Upper lobe of left lung (tissue), 6 donors: ENCODE data around the gene BRI3. TPM values are rescaled to one million over a fixed set of nuclear protein-coding genes. Genes with fewer than 3 reads are reported as not detected.

ENCODE experiments used
- ATAC-seq, 2 donors: fragments of 200-7000 bp; cut with Tn5 transposase; one replicate each; pipeline ENCODE4 v1.9.1; 2022; ENCODE audit warnings: mild to moderate bottlenecking in 2 of 2, moderate library complexity in 2 of 2; ENCODE audit not compliant: low FRiP score in 2 of 2
- DNase-seq, 2 donors: peaks; one replicate each; pipeline ENCODE4 v3.0.0-alpha.2; 2019 to 2020
- H3K27ac ChIP-seq, 4 donors: fragments of 200-600 bp; sonication (generic); one replicate each; pipeline ENCODE4 v1.5.1; 2016 to 2019
- H3K27me3 ChIP-seq, 4 donors: fragments of 200-600 bp; sonication (generic); one replicate each; pipeline ENCODE4 v1.5.1; 2017 to 2019
- H3K36me3 ChIP-seq, 4 donors: fragments of 200-600 bp; sonication (generic); one replicate each; pipeline ENCODE4 v1.5.1; 2016 to 2019
- H3K4me1 ChIP-seq, 4 donors: fragments of 200-600 bp; sonication (generic); one replicate each; pipeline ENCODE4 v1.5.1; 2018 to 2019
- H3K4me3 ChIP-seq, 4 donors: fragments of 200-600 bp; sonication (generic); one replicate each; pipeline ENCODE4 v1.5.1; 2017 to 2019; ENCODE audit warnings: mild to moderate bottlenecking in 2 of 4, moderate library complexity in 1 of 4
- H3K9me3 ChIP-seq, 4 donors: fragments of 200-600 bp; sonication (generic); one replicate each; pipeline ENCODE4 v1.5.1; 2018 to 2019
- CTCF ChIP-seq, 6 experiments: fragments of 450-650 bp in 4 of 6; fragments of 200-600 bp in 2 of 6; sonication (generic) in 2 of 6; IDR thresholded peaks; one replicate each; pipeline ENCODE4 v1.5.1; 2016 to 2019; ENCODE audit warnings: antibody characterized with exemption in 6 of 6
- EP300 ChIP-seq, 4 donors: sonication (generic); formaldehyde crosslinking; IDR thresholded peaks; one replicate each; pipeline ENCODE4 v1.5.1; 2017; ENCODE audit warnings: antibody characterized with exemption in 4 of 4, control low read depth in 2 of 4
- POLR2A ChIP-seq, 4 donors: fragments of 450-650 bp; IDR thresholded peaks; one replicate each; pipeline ENCODE4 v1.5.1; 2016 to 2017; ENCODE audit warnings: antibody characterized with exemption in 4 of 4, mild to moderate bottlenecking in 2 of 4
- POLR2AphosphoS5 ChIP-seq, 2 donors: sonication (generic); formaldehyde crosslinking; IDR thresholded peaks; one replicate each; pipeline ENCODE4 v1.5.1; 2017; ENCODE audit warnings: antibody characterized with exemption in 2 of 2
- WGBS, 2 donors: methylation state at CpG; one replicate each; pipeline ENCODE4 v1.1.5; 2017 to 2018; 5-methylcytosine and 5-hydroxymethylcytosine counted together
- total RNA-seq, 6 donors: library from RNA; depleted of rRNA in 4 of 6; stranded (reverse); fragments of >200 nt in 4 of 6; gene quantifications; one replicate each; pipeline versions ENCODE4 v1.1.0 to v1.2.1, GENCODE V29; 2016 to 2021
- donor health status: DM: no; HTN: no; CAD: no; lungs with moderate emphysema.
- donor health status: DM: no; HTN: yes; CAD: no; lungs with severe emphysema.

BRI3 gene
- total RNA-seq, 6 donors from 2014 or later, result 113 to 703 (median 143) TPM

DNA sequence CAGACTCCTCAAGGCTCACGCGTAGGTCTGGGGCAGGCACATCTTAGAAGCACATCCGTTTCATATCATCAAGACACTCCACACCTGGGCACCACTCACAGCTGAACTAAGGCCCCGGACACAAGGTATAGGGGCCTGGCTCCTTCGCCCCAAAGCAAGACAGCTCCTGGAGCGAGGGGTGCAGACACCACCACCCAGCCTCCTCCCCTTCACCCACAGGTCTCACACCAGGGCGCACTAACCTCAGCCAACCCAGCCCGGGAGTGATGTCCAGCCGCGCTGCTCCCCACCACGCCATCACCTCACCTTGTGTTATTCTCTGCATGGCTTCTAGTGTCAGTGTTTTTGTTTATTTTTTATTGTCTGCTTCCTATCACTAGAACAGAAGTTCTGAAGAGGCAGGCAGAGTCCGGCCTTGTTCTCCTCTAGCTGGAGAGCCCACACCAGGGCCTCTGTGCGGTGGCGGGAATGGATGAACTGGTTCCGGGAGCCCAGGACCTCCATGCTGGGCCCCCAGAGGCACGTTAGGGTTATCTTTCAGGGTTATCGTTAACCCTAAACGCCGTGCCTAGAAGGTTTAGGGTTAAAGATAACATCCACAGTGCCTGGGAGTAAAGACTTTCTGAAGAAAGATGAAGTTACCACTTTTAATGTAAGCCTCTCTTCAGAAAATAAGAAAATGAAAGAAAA, 21.8 kb downstream of the BRI3 start:
- H3K9me3 ChIP-seq, result no peaks in the 10 kb centered on the region
- 91 to 92% methylated on average over 19 of the region's 19 CpGs for WGBS, 2 donors
- H3K27ac ChIP-seq, result no peak overlapping the region
- ATAC-seq (no peak), DNase-seq (no peak)
- no peaks in the 10 kb centered on the region for H3K4me1 ChIP-seq
- TF ChIP-seq CTCF (IDR thresholded peaks at IDR 0.05), result no peak
- no peak for TF ChIP-seq POLR2A (IDR thresholded peaks at IDR 0.05)
- no peak for TF ChIP-seq EP300 (IDR thresholded peaks at IDR 0.05)
- TF ChIP-seq POLR2AphosphoS5 (IDR thresholded peaks at IDR 0.05), result no peak
- H3K4me3 ChIP-seq, result no peak overlapping the region
- no peaks in the 10 kb centered on the region for H3K27me3 ChIP-seq
- H3K36me3 ChIP-seq, result peaks cover 8 to 68% (median 27%) of the 10 kb centered on the region in 4 donors

- Histone ChIP-seq H3K27me3 (no peaks in the 10 kb centered on the region), H3K36me3 (peaks cover 8 to 71% (median 31%) of the 10 kb centered on the region in 4 donors), H3K9me3 (no peaks in the 10 kb centered on the region), H3K4me3 (no peak overlapping the region), H3K27ac (no peak overlapping the region), H3K4me1 (no peaks in the 10 kb centered on the region)
- no peak for ATAC-seq
- WGBS, 2 donors, result 85 to 91% methylated on average over 4 to 15 of the region's 15 CpGs
- DNase-seq, result no peak
- no peak for TF ChIP-seq EP300 (IDR thresholded peaks at IDR 0.05)
- no peak for TF ChIP-seq CTCF (IDR thresholded peaks at IDR 0.05)
- no peak for TF ChIP-seq POLR2AphosphoS5 (IDR thresholded peaks at IDR 0.05)
- TF ChIP-seq POLR2A (IDR thresholded peaks at IDR 0.05), result no peak
These were observed 22.4 kb downstream of the BRI3 start for GRCh38 chr7:98303906-98304305.

- no peaks in the 10 kb centered on the region for H3K9me3 ChIP-seq
- peaks cover 15 to 79% (median 40%) of the 10 kb centered on the region in 4 donors for H3K36me3 ChIP-seq
- DNase-seq (no peak), ATAC-seq (no peak)
- 82 to 84% methylated on average over 22 of the region's 22 CpGs for WGBS, 2 donors
- H3K27me3 ChIP-seq, result no peaks in the 10 kb centered on the region
- H3K4me1 ChIP-seq, result no peaks in the 10 kb centered on the region
- H3K27ac ChIP-seq, result no peak overlapping the region
- no peak overlapping the region for H3K4me3 ChIP-seq
- TF ChIP-seq POLR2A (IDR thresholded peaks at IDR 0.05) (no peak), CTCF (IDR thresholded peaks at IDR 0.05) (no peak), EP300 (IDR thresholded peaks at IDR 0.05) (no peak), POLR2AphosphoS5 (IDR thresholded peaks at IDR 0.05) (no peak)
These were observed 24.6 kb downstream of the BRI3 start for GRCh38 chr7:98305951-98306535.

GRCh38 chr7:98307971-98308466, 26.5 kb downstream of the BRI3 start:
- no peak for ATAC-seq
- WGBS, 2 donors, result 94 to 96% methylated on average over 14 of the region's 14 CpGs

More at GRCh38 chr7:98307971-98308466, 26.5 kb downstream of the BRI3 start:
- Histone ChIP-seq H3K27ac (no peak overlapping the region), H3K4me1 (no peaks in the 10 kb centered on the region), H3K4me3 (no peak overlapping the region), H3K36me3 (peaks cover 17 to 81% (median 39%) of the 10 kb centered on the region in 4 donors), H3K9me3 (no peaks in the 10 kb centered on the region), H3K27me3 (no peaks in the 10 kb centered on the region)
- no peak for TF ChIP-seq CTCF (IDR thresholded peaks at IDR 0.05)
- TF ChIP-seq EP300 (IDR thresholded peaks at IDR 0.05), result no peak
- TF ChIP-seq POLR2AphosphoS5 (IDR thresholded peaks at IDR 0.05), result no peak
- TF ChIP-seq POLR2A (IDR thresholded peaks at IDR 0.05), result no peak
- DNase-seq, result no peak
